ENCODE data around the gene ZNF280B. TPM values are rescaled to one million over a fixed set of nuclear protein-coding genes. Genes with fewer than 3 reads are reported as not detected.

The ZNF280B gene
- total and polyA plus RNA-seq, 9 donors = 3.1 to 9.3 (median 4.1) TPM

Other genes starting within 250 kb of the ZNF280B start
- gene ZNF280A, start 11.5 kb upstream of the ZNF280B start, total RNA-seq = 0.09 TPM
- under 1 TPM in 1 of 8 donors, not detected in 7; 0.08 TPM for gene ZNF280A, start 11.5 kb upstream of the ZNF280B start, polyA plus RNA-seq (ENCODE audit: insufficient read depth in 1 of 8, insufficient read length in 8 of 8, low replicate concordance in 1 of 8)
- not detected for gene PRAME, start 50.5 kb upstream of the ZNF280B start, total RNA-seq
- under 1 TPM in 1 of 8 donors, not detected in 7; 0.28 TPM for gene PRAME, start 50.5 kb upstream of the ZNF280B start, polyA plus RNA-seq (ENCODE audit: insufficient read depth in 1 of 8, insufficient read length in 8 of 8, low replicate concordance in 1 of 8)
- not detected for gene GGTLC2, start 135.9 kb upstream of the ZNF280B start, total RNA-seq
- gene GGTLC2, start 135.9 kb upstream of the ZNF280B start, polyA plus RNA-seq (ENCODE audit: insufficient read depth in 1 of 8, insufficient read length in 8 of 8, low replicate concordance in 1 of 8) = not detected

All from muscle of leg (tissue), 9 donors.